T follicular helper cell (primary cell): ENCODE results near the gene AHRR.

Source experiments
- DNase-seq: peaks from one replicate; pipeline ENCODE4 v3.0.0-alpha.2; 2020; ENCODE audit warnings: low read depth

The AHRR gene

GRCh38 chr5:320524-321229, 837 bp upstream of the AHRR start:
- DNase-seq = no peak

GRCh38 chr5:321726-322251, 275 bp downstream of the AHRR start:
- DNase-seq = no peak

- no peak for DNase-seq
Measured at GRCh38 chr5:322281-322941, 897 bp downstream of the AHRR start.

- no peak for DNase-seq
Measured at GRCh38 chr5:322942-323879, 1.7 kb downstream of the AHRR start.

GRCh38 chr5:324736-325612, 3.5 kb downstream of the AHRR start:
- DNase-seq = no peak

GRCh38 chr5:326109-326508, 4.6 kb downstream of the AHRR start:
- DNase-seq = no peak

- DNase-seq = no peak
Measured at GRCh38 chr5:329121-329735, 7.7 kb downstream of the AHRR start.

GRCh38 chr5:329768-330167, 8.3 kb downstream of the AHRR start:
- no peak for DNase-seq

GRCh38 chr5:332843-333242, 11.3 kb downstream of the AHRR start:
- no peak for DNase-seq

GRCh38 chr5:333945-334344, 12.4 kb downstream of the AHRR start:
- no peak for DNase-seq

GRCh38 chr5:334903-335739, 13.6 kb downstream of the AHRR start:
- no peak for DNase-seq

GRCh38 chr5:335740-336038, 14.2 kb downstream of the AHRR start:
- no peak for DNase-seq

- no peak for DNase-seq
Measured at GRCh38 chr5:337563-338130, 16.1 kb downstream of the AHRR start.

GRCh38 chr5:342501-343460, 21.3 kb downstream of the AHRR start:
- no peak for DNase-seq

GRCh38 chr5:343461-344401, 22.2 kb downstream of the AHRR start:
- DNase-seq = no peak

GRCh38 chr5:344668-345067, 23.2 kb downstream of the AHRR start:
- DNase-seq = no peak

GRCh38 chr5:345404-346195, 24.1 kb downstream of the AHRR start:
- no peak for DNase-seq
